ENCODE data around the gene SHROOM3. TPM values are rescaled to one million over a fixed set of nuclear protein-coding genes. Genes with fewer than 3 reads are reported as not detected.

SHROOM3 gene
- polyA plus RNA-seq, 1 experiment, result 9.5 TPM

GRCh38 chr4:76527666-76528065 is 92.6 kb downstream of the SHROOM3 start:
- Histone ChIP-seq H3K4me3 (ENCODE audit: low read depth, low read length) (no peak overlapping the region), H3K9me3 (ENCODE audit: control insufficient read depth, insufficient read depth, low read length) (no peaks in the 10 kb centered on the region), H3K27me3 (ENCODE audit: control insufficient read depth, insufficient read depth, low read length) (no peaks in the 10 kb centered on the region), H3K27ac (ENCODE audit: low read depth, low read length) (no peak overlapping the region)
- ChIA-PET CTCF (no interaction called here), POLR2A (interaction anchor here (0.7 kb wide), 1 partner anchor 168 kb away, joined by 3 read pairs; no protein-coding TSS in a partner anchor)
- DNase-seq (ENCODE audit: low read depth, low spot score), result no peak
- TF ChIP-seq CTCF (IDR thresholded peaks at IDR 0.05; ENCODE audit: low read depth, low read length), result no peak

- ChIA-PET CTCF (interaction anchor here (1.4 kb wide), 1 partner anchor 27 kb away, joined by 5 read pairs; no protein-coding TSS in a partner anchor), POLR2A (no interaction called here)
- Histone ChIP-seq H3K27me3 (ENCODE audit: control insufficient read depth, insufficient read depth, low read length) (no peaks in the 10 kb centered on the region), H3K4me3 (ENCODE audit: low read depth, low read length) (no peak overlapping the region), H3K9me3 (ENCODE audit: control insufficient read depth, insufficient read depth, low read length) (no peaks in the 10 kb centered on the region), H3K27ac (ENCODE audit: low read depth, low read length) (no peak overlapping the region)
- DNase-seq (ENCODE audit: low read depth, low spot score), result no peak
- no peak for TF ChIP-seq CTCF (IDR thresholded peaks at IDR 0.05; ENCODE audit: low read depth, low read length)
These were observed 96.6 kb downstream of the SHROOM3 start for GRCh38 chr4:76531597-76531996.

GRCh38 chr4:76532805-76533204 is 97.8 kb downstream of the SHROOM3 start:
- CTCF ChIA-PET, result interaction anchor here (0.6 to 1.4 kb wide), 2 partner anchors 29 to 225 kb away, joined by 4 to 5 read pairs; no protein-coding TSS in a partner anchor
- no peaks in the 10 kb centered on the region for H3K27me3 ChIP-seq (ENCODE audit: control insufficient read depth, insufficient read depth, low read length)
- POLR2A ChIA-PET, result no interaction called here
- no peaks in the 10 kb centered on the region for H3K9me3 ChIP-seq (ENCODE audit: control insufficient read depth, insufficient read depth, low read length)
- TF ChIP-seq CTCF (IDR thresholded peaks at IDR 0.05; ENCODE audit: low read depth, low read length), result no peak
- no peak for DNase-seq (ENCODE audit: low read depth, low spot score)
- H3K27ac ChIP-seq (ENCODE audit: low read depth, low read length), result no peak overlapping the region
- H3K4me3 ChIP-seq (ENCODE audit: low read depth, low read length), result no peak overlapping the region

- Histone ChIP-seq H3K4me3 (ENCODE audit: low read depth, low read length) (no peak overlapping the region), H3K27me3 (ENCODE audit: control insufficient read depth, insufficient read depth, low read length) (no peaks in the 10 kb centered on the region), H3K27ac (ENCODE audit: low read depth, low read length) (no peak overlapping the region), H3K9me3 (ENCODE audit: control insufficient read depth, insufficient read depth, low read length) (no peaks in the 10 kb centered on the region)
- no peak for DNase-seq (ENCODE audit: low read depth, low spot score)
- ChIA-PET POLR2A (no interaction called here), CTCF (interaction anchor here (1.2 kb wide), 1 partner anchor 16 kb away, joined by 3 read pairs; no protein-coding TSS in a partner anchor)
- TF ChIP-seq CTCF (IDR thresholded peaks at IDR 0.05; ENCODE audit: low read depth, low read length), result no peak
These were observed 98.3 kb downstream of the SHROOM3 start for GRCh38 chr4:76533314-76533713.

GRCh38 chr4:76535603-76536372 is 100.8 kb downstream of the SHROOM3 start:
- Histone ChIP-seq H3K4me3 (ENCODE audit: low read depth, low read length) (no peak overlapping the region), H3K9me3 (ENCODE audit: control insufficient read depth, insufficient read depth, low read length) (no peaks in the 10 kb centered on the region), H3K27me3 (ENCODE audit: control insufficient read depth, insufficient read depth, low read length) (no peaks in the 10 kb centered on the region), H3K27ac (ENCODE audit: low read depth, low read length) (no peak overlapping the region)
- DNase-seq (ENCODE audit: low read depth, low spot score), result no peak
- TF ChIP-seq CTCF (IDR thresholded peaks at IDR 0.05; ENCODE audit: low read depth, low read length), result no peak
- ChIA-PET POLR2A (no interaction called here), CTCF (no interaction called here)
